Vagina (tissue), 2 donors: ENCODE measurements around the gene LRIG2. TPM values are rescaled to one million over a fixed set of nuclear protein-coding genes. Genes with fewer than 3 reads are reported as not detected.

Experiments
- DNase-seq, 2 donors: peaks; one replicate each; pipeline ENCODE4 v3.0.0-alpha.2; 2017; ENCODE audit errors: extremely low spot score in 2 of 2
- H3K27ac ChIP-seq: fragments of 200-600 bp; sonication (generic); one replicate; pipeline ENCODE4 v1.5.1; 2019
- H3K27me3 ChIP-seq: fragments of 200-600 bp; sonication (generic); one replicate; pipeline ENCODE4 v1.5.1; 2019
- H3K36me3 ChIP-seq, 2 donors: fragments of 200-600 bp; sonication (generic); one replicate each; pipeline ENCODE4 v1.5.1; 2017 to 2019
- H3K4me1 ChIP-seq: fragments of 200-600 bp; sonication (generic); one replicate; pipeline ENCODE4 v1.5.1; 2019
- H3K4me3 ChIP-seq, 2 donors: fragments of 200-600 bp; sonication (generic); 1 replicate in 1 of 2; 2 replicates in 1 of 2; pipeline ENCODE4 v1.5.1; 2016 to 2019
- H3K9me3 ChIP-seq: fragments of 200-600 bp; sonication (generic); one replicate; pipeline ENCODE4 v1.5.1; 2019
- CTCF ChIP-seq, 3 experiments: fragments of 450-650 bp in 2 of 3; fragments of 200-600 bp in 1 of 3; sonication (generic) in 1 of 3; IDR thresholded peaks; one replicate each; pipeline ENCODE4 v1.5.1; 2017 to 2019; ENCODE audit warnings: antibody characterized with exemption in 3 of 3, mild to moderate bottlenecking in 2 of 3, moderate library complexity in 2 of 3
- POLR2A ChIP-seq, 2 donors: fragments of 450-650 bp; IDR thresholded peaks; one replicate each; pipeline ENCODE4 v1.6.1; 2017; ENCODE audit warnings: antibody characterized with exemption in 2 of 2, mild to moderate bottlenecking in 2 of 2, moderate library complexity in 2 of 2
- POLR2AphosphoS5 ChIP-seq, 2 donors: sonication (generic); formaldehyde crosslinking; IDR thresholded peaks; one replicate each; pipeline ENCODE4 v1.9.0; 2017; ENCODE audit warnings: antibody characterized with exemption in 2 of 2, mild to moderate bottlenecking in 2 of 2, low read depth in 1 of 2; ENCODE audit not compliant: insufficient read depth in 1 of 2
- intact Hi-C: fragments of 100-400 bp; cut with DNase I; formaldehyde crosslinking; loops from one replicate; pipeline ENCODE4 v1.15.1; 2023
- total RNA-seq: library from RNA; depleted of rRNA; stranded (reverse); fragments of >200 nt; gene quantifications from one replicate; pipeline ENCODE4 v1.2.3, GENCODE V29; 2016

LRIG2 gene
- total RNA-seq, 1 donor from 2014 or later = 43.0 TPM

- no peaks in the 10 kb centered on the region for H3K36me3 ChIP-seq
- intact Hi-C loops = no loop called here
- no peaks in the 10 kb centered on the region for H3K4me1 ChIP-seq
- no peaks in the 10 kb centered on the region for H3K9me3 ChIP-seq
- H3K27ac ChIP-seq = no peak overlapping the region
- TF ChIP-seq POLR2A (IDR thresholded peaks at IDR 0.05) (no peak), CTCF (IDR thresholded peaks at IDR 0.05) (no peak), POLR2AphosphoS5 (IDR thresholded peaks at IDR 0.05; ENCODE audit: insufficient read depth in 1 of 2, low read depth in 1 of 2) (no peak)
- DNase-seq = no peak
- H3K4me3 ChIP-seq = no peak overlapping the region
- no peaks in the 10 kb centered on the region for H3K27me3 ChIP-seq
Measured at GRCh38 chr1:113166473-113166872, 93.5 kb downstream of the LRIG2 start.

GRCh38 chr1:113168946-113169345 lies 95.9 kb downstream of the LRIG2 start:
- H3K27ac ChIP-seq = no peak overlapping the region
- intact Hi-C loops = no loop called here
- DNase-seq = no peak

GRCh38 chr1:113169591-113169990 lies 96.6 kb downstream of the LRIG2 start:
- Histone ChIP-seq H3K4me1 (no peaks in the 10 kb centered on the region), H3K27ac (no peak overlapping the region), H3K36me3 (no peaks in the 10 kb centered on the region), H3K27me3 (no peaks in the 10 kb centered on the region), H3K9me3 (no peaks in the 10 kb centered on the region), H3K4me3 (no peak overlapping the region)
- TF ChIP-seq POLR2A (IDR thresholded peaks at IDR 0.05) (no peak), POLR2AphosphoS5 (IDR thresholded peaks at IDR 0.05; ENCODE audit: insufficient read depth in 1 of 2, low read depth in 1 of 2) (no peak)
- intact Hi-C loops = no loop called here
- no peak for DNase-seq

More at GRCh38 chr1:113168946-113169345, 95.9 kb downstream of the LRIG2 start:
- Histone ChIP-seq H3K9me3 (no peaks in the 10 kb centered on the region), H3K4me1 (no peaks in the 10 kb centered on the region), H3K27me3 (no peaks in the 10 kb centered on the region), H3K4me3 (no peak overlapping the region), H3K36me3 (no peaks in the 10 kb centered on the region)
- no peak for TF ChIP-seq CTCF (IDR thresholded peaks at IDR 0.05)
- no peak for TF ChIP-seq POLR2A (IDR thresholded peaks at IDR 0.05)
- no peak for TF ChIP-seq POLR2AphosphoS5 (IDR thresholded peaks at IDR 0.05; ENCODE audit: insufficient read depth in 1 of 2, low read depth in 1 of 2)

GRCh38 chr1:113170519-113170918 lies 97.5 kb downstream of the LRIG2 start:
- Histone ChIP-seq H3K4me1 (no peaks in the 10 kb centered on the region), H3K36me3 (no peaks in the 10 kb centered on the region), H3K27me3 (no peaks in the 10 kb centered on the region), H3K9me3 (no peaks in the 10 kb centered on the region), H3K27ac (no peak overlapping the region), H3K4me3 (no peak overlapping the region)
- intact Hi-C loops = no loop called here
- TF ChIP-seq POLR2A (IDR thresholded peaks at IDR 0.05) = no peak
- no peak for TF ChIP-seq CTCF (IDR thresholded peaks at IDR 0.05)
- no peak for TF ChIP-seq POLR2AphosphoS5 (IDR thresholded peaks at IDR 0.05; ENCODE audit: insufficient read depth in 1 of 2, low read depth in 1 of 2)
- DNase-seq = no peak

- Histone ChIP-seq H3K36me3 (no peaks in the 10 kb centered on the region), H3K27me3 (no peaks in the 10 kb centered on the region), H3K4me1 (no peaks in the 10 kb centered on the region), H3K4me3 (no peak overlapping the region), H3K27ac (no peak overlapping the region), H3K9me3 (no peaks in the 10 kb centered on the region)
- no peak for DNase-seq
- intact Hi-C loops = no loop called here
- TF ChIP-seq CTCF (IDR thresholded peaks at IDR 0.05) (no peak), POLR2A (IDR thresholded peaks at IDR 0.05) (no peak), POLR2AphosphoS5 (IDR thresholded peaks at IDR 0.05; ENCODE audit: insufficient read depth in 1 of 2, low read depth in 1 of 2) (no peak)
Measured at GRCh38 chr1:113178106-113178505, 105.1 kb downstream of the LRIG2 start.
